K562 (cell line): ENCODE data around the gene AKNA. TPM values are rescaled to one million over a fixed set of nuclear protein-coding genes. Genes with fewer than 3 reads are reported as not detected.

ENCODE experiments used
- ATAC-seq: fragments of 200-7000 bp; cut with Tn5 transposase; 3 replicates; pipeline ENCODE4 v1.9.1; 2020; ENCODE audit warnings: moderate library complexity
- BruUV-seq: library from RNA; stranded (reverse); fragments of 400-500 nt; replicated peaks from 2 replicates; lab custom pipeline; 2021; lab: Mats Ljungman, UMichigan
- CTCF ChIA-PET: fragments of 300-600 bp; formaldehyde crosslinking; extraction: SDS; loops from one replicate; lab custom pipeline; 2021; ENCODE audit warnings: low intra/inter-chr PET ratio; lab: Yijun Ruan, JAX
- POLR2A ChIA-PET: fragments of 300-600, 350-650 bp; sonication (Branson Sonifier 250); formaldehyde crosslinking; extraction: SDS; loops from one replicate; lab custom pipeline; 2021; ENCODE audit warnings: antibody characterized with exemption, inconsistent platforms; lab: Yijun Ruan, JAX
- DNase-seq, 4 experiments: peaks; one replicate each; pipeline versions ENCODE4 v3.0.0 to v3.0.0-alpha.2; 2011 to 2018; ENCODE audit warnings: low spot score in 3 of 4, mixed read lengths in 3 of 4; ENCODE audit errors: extremely low read depth in 1 of 4
- FAIRE-seq: peaks from 2 replicates; lab custom pipeline; 2011; peaks lifted over from hg19 to GRCh38; lab: Jason Lieb, UNC
- H2AFZ ChIP-seq: 2 replicates; pipeline ENCODE4 v1.6.0; 2011; ENCODE audit warnings: low read depth, low read length, control low read depth, inconsistent platforms
- H3K27ac ChIP-seq: fragments of 200-600 bp; 3 replicates; pipeline ENCODE4 v1.8.0; 2011; ENCODE audit warnings: low read depth, mild to moderate bottlenecking, control low read depth, inconsistent platforms, low read length, moderate library complexity, mixed read lengths; ENCODE audit errors: extremely low read depth
- H3K27me3 ChIP-seq, 2 experiments: fragments of 300-600 bp in 1 of 2; 2 replicates in 1 of 2; 3 replicates in 1 of 2; pipeline versions ENCODE4 v1.6.0 to v1.8.0; 2011; ENCODE audit warnings: inconsistent platforms in 2 of 2, low read length in 2 of 2, mild to moderate bottlenecking in 1 of 2, mixed read lengths in 1 of 2, moderate library complexity in 1 of 2; ENCODE audit not compliant: control insufficient read depth in 2 of 2, insufficient read depth in 2 of 2
- H3K36me3 ChIP-seq: fragments of 300-600 bp; 3 replicates; pipeline ENCODE4 v1.8.0; 2011; ENCODE audit warnings: mild to moderate bottlenecking, low read length, inconsistent platforms; ENCODE audit not compliant: control insufficient read depth, insufficient read depth
- H3K4me1 ChIP-seq, 2 experiments: fragments of 200-600 bp in 1 of 2; replicated peaks in 1 of 2; 2 replicates in 1 of 2; 3 replicates in 1 of 2; pipeline versions ENCODE4 v1.5.1 to v1.8.0; 2011; ENCODE audit warnings: inconsistent platforms in 2 of 2, low read length in 2 of 2, mild to moderate bottlenecking in 1 of 2, mixed read lengths in 1 of 2, moderate library complexity in 1 of 2; ENCODE audit not compliant: control insufficient read depth in 2 of 2, insufficient read depth in 2 of 2
- H3K4me2 ChIP-seq: 2 replicates; pipeline ENCODE4 v1.6.1; 2011; ENCODE audit warnings: low read length, control low read depth, inconsistent platforms, mixed read lengths; ENCODE audit not compliant: insufficient read depth
- H3K4me3 ChIP-seq: fragments of 200-600 bp; sonication (generic), shearing (Covaris generic); 2 replicates; pipeline ENCODE4 v1.5.1; 2016; ENCODE audit warnings: control low read depth, inconsistent platforms
- H3K79me2 ChIP-seq: fragments of 200-600 bp; 3 replicates; pipeline ENCODE4 v1.8.0; 2011; ENCODE audit warnings: low read length, inconsistent platforms; ENCODE audit not compliant: control insufficient read depth, insufficient read depth
- H3K9ac ChIP-seq, 2 experiments: 2 replicates each; pipeline versions ENCODE4 v1.6.0 to v1.6.1; 2011; ENCODE audit warnings: low read depth in 2 of 2, low read length in 2 of 2, control low read depth in 1 of 2, inconsistent platforms in 1 of 2, mild to moderate bottlenecking in 1 of 2, mixed read lengths in 1 of 2; ENCODE audit not compliant: insufficient read depth in 1 of 2
- H3K9me1 ChIP-seq: one replicate; pipeline ENCODE4 v1.6.0; 2011; ENCODE audit warnings: inconsistent platforms, mild to moderate bottlenecking, low read length, moderate library complexity; ENCODE audit not compliant: control insufficient read depth, insufficient read depth
- H3K9me3 ChIP-seq: replicated peaks from 2 replicates; pipeline ENCODE4 v1.5.1; 2011; ENCODE audit warnings: low read depth, low read length, inconsistent platforms; ENCODE audit not compliant: control insufficient read depth, insufficient read depth
- H4K20me1 ChIP-seq: replicated peaks from 2 replicates; pipeline ENCODE4 v1.6.1; 2011; ENCODE audit warnings: low read length, inconsistent platforms, mixed read lengths; ENCODE audit not compliant: control insufficient read depth, insufficient read depth
- ELF2 ChIP-seq: fragments of 250-450 bp; sonication (Bioruptor Pico); IDR thresholded peaks from 2 replicates; pipeline ENCODE4 v1.5.0; 2021; ENCODE audit warnings: mild to moderate bottlenecking
- KLF16 ChIP-seq: IDR thresholded peaks from 2 replicates; pipeline ENCODE4 v1.6.1; 2016; ENCODE audit warnings: antibody characterized with exemption
- MAFK ChIP-seq: IDR thresholded peaks from 2 replicates; pipeline ENCODE4 v1.6.1; 2011; ENCODE audit warnings: low read length, improper control_type of control experiment
- NFIC ChIP-seq: fragments of 450-650 bp; IDR thresholded peaks from 2 replicates; pipeline ENCODE4 v1.6.1; 2017; ENCODE audit warnings: mild to moderate bottlenecking, inconsistent platforms
- PHF21A ChIP-seq: fragments of 450-650 bp; IDR thresholded peaks from 2 replicates; pipeline ENCODE4 v1.6.1; 2017; ENCODE audit warnings: low read depth, borderline replicate concordance
- POLR2B ChIP-seq: fragments of 450-650 bp; IDR thresholded peaks from 2 replicates; pipeline ENCODE4 v1.6.1; 2018; ENCODE audit warnings: low read depth; ENCODE audit not compliant: partially characterized antibody
- POLR2G ChIP-seq: fragments of 200-400 bp; formaldehyde crosslinking; IDR thresholded peaks from 2 replicates; pipeline ENCODE4 v1.6.1; 2017; ENCODE audit warnings: low read depth, mild to moderate bottlenecking, antibody characterized with exemption, low read length, moderate library complexity
- RB1 ChIP-seq: fragments of 450-650 bp; IDR thresholded peaks from 2 replicates; pipeline ENCODE4 v1.6.1; 2017; ENCODE audit warnings: low read depth, mild to moderate bottlenecking
- SAP30 ChIP-seq: fragments of 200-600 bp; sonication (generic); IDR thresholded peaks from 2 replicates; pipeline ENCODE4 v1.6.1; 2012; ENCODE audit warnings: borderline replicate concordance, low read depth, mild to moderate bottlenecking, moderate library complexity, low read length, control low read depth, inconsistent platforms; ENCODE audit not compliant: insufficient read depth, poor library complexity, severe bottlenecking
- SOX6 ChIP-seq: fragments of 450-650 bp; IDR thresholded peaks from 2 replicates; pipeline ENCODE4 v1.6.1; 2014; ENCODE audit warnings: mild to moderate bottlenecking
- SREBF1 ChIP-seq: fragments of 150-350 bp; IDR thresholded peaks from 2 replicates; pipeline ENCODE4 v1.6.1; 2014; ENCODE audit warnings: antibody characterized with exemption, low read depth, low read length, borderline replicate concordance
- TCF3 ChIP-seq: sonication (generic); formaldehyde crosslinking; IDR thresholded peaks from 2 replicates; pipeline ENCODE4 v1.4.0; 2020; ENCODE audit warnings: mild to moderate bottlenecking, missing genetic modification reagents
- TFAM ChIP-seq: fragments of 250-450 bp; sonication (Bioruptor Pico); conservative IDR thresholded peaks from 2 replicates; pipeline ENCODE4 v1.5.0; 2021; ENCODE audit warnings: mild to moderate bottlenecking, moderate library complexity
- ZBTB7A ChIP-seq: IDR thresholded peaks from 2 replicates; pipeline ENCODE4 v1.6.1; 2011; ENCODE audit warnings: low read depth, mild to moderate bottlenecking, low read length, moderate library complexity, borderline replicate concordance; ENCODE audit not compliant: control insufficient read depth
- ZNF217 ChIP-seq: sonication (generic); formaldehyde crosslinking; IDR thresholded peaks from 2 replicates; pipeline ENCODE4 v1.8.0; 2022; ENCODE audit warnings: mild to moderate bottlenecking, missing genetic modification reagents
- ZNF589 ChIP-seq: fragments of 200-800 bp; sonication (Bioruptor generic); IDR thresholded peaks from 2 replicates; pipeline ENCODE4 v1.6.1; 2016; ENCODE audit warnings: low read depth, missing genetic modification characterization, missing compliant biosample characterization
- ZNF655 ChIP-seq: fragments of 250-450 bp; sonication (Bioruptor Pico); IDR thresholded peaks from 2 replicates; pipeline ENCODE4 v1.5.0; 2021
- WGBS: fragments of 100-300 bp; shearing (Covaris generic); methylation state at CpG from one replicate; pipeline ENCODE4 v1.1.6; 2016; ENCODE audit warnings: low coverage, mixed read lengths; ENCODE audit not compliant: insufficient coverage; ENCODE audit errors: missing lambda C conversion rate; 5-methylcytosine and 5-hydroxymethylcytosine counted together
- in situ Hi-C: fragments of 300-500 bp; cut with MboI; formaldehyde crosslinking; loops from 4 replicates; pipeline ENCODE4 v1.15.0; 2018; ENCODE audit warnings: inconsistent platforms, mixed read lengths
- intact Hi-C: fragments of 100-400 bp; cut with micrococcal nuclease; formaldehyde crosslinking; loops from 2 replicates; pipeline ENCODE4 v1.14.2; 2022
- polyA plus RNA-seq, 8 experiments: library from polyadenylated mRNA; depleted of rRNA in 4 of 8; stranded (reverse) in 5 of 8; unstranded in 3 of 8; fragments of >200 nt; fragmentation: Nextera tagmentation in 2 of 8; fragmentation: Illumina TruSeq in 1 of 8; extraction: Ambion mirVana in 2 of 8; extraction: Trizol in 1 of 8; gene quantifications; 2 replicates each; pipeline versions ENCODE4 v1.2.1 to v1.2.3, GENCODE V29; 2011 to 2014; ENCODE audit warnings: inconsistent platforms in 1 of 8, missing spikeins in 1 of 8
- total RNA-seq, 7 experiments: library from RNA; depleted of rRNA in 6 of 7; stranded (reverse); fragments of >200 nt in 6 of 7; fragmentation: Illumina TruSeq in 2 of 7; extraction: Trizol in 2 of 7; gene quantifications; 2 replicates each; pipeline versions ENCODE4 v1.2.1 to v1.2.3, GENCODE V29; 2011 to 2021; ENCODE audit warnings: low replicate concordance in 1 of 7

The AKNA gene
- total and polyA plus RNA-seq, 9 of the 15 experiments (the other 6 are each of a cell fraction or from before 2014, with no cell fraction given) = 0.29 to 20.5 (median 3.9) TPM

GRCh38 chr9:114355821-114356220 is 32.0 kb downstream of the AKNA start:
- no peaks in the 10 kb centered on the region for H4K20me1 ChIP-seq
- TF ChIP-seq POLR2G (peak; percentile 44), MAFK (no peak)
- ChIA-PET CTCF (no interaction called here), POLR2A (interaction anchor here (1.1 kb wide), 1 partner anchor 27 kb away, joined by 3 read pairs; no protein-coding TSS in a partner anchor)
- no peak for FAIRE-seq
- 82% methylated on average over 6 of the region's 6 CpGs for WGBS
- in situ Hi-C loops (no loop called here), intact Hi-C loops (no loop called here)
- H3K27me3 ChIP-seq = no peaks in the 10 kb centered on the region
- peaks cover 10% of the 10 kb centered on the region; the same call in 2 of the 3 replicates for H3K36me3 ChIP-seq
- no peak overlapping the region for H3K4me3 ChIP-seq
- no peaks in the 10 kb centered on the region for H3K9me1 ChIP-seq
- no peaks in the 10 kb centered on the region for H3K79me2 ChIP-seq
- H3K9ac ChIP-seq = peak overlapping the region in 1 of 2 experiments; percentile 17; a peak in 1 of 4 replicates
- no peak; the same call in 2 of the 3 replicates for ATAC-seq
- no peaks in the 10 kb centered on the region for H3K9me3 ChIP-seq
- DNase-seq = no peak
- no peaks in the 10 kb centered on the region for H3K4me1 ChIP-seq
- H3K4me2 ChIP-seq = no peak overlapping the region
- H2AFZ ChIP-seq = no peak overlapping the region
- H3K27ac ChIP-seq = no peak overlapping the region
- no TSS peak for BruUV-seq

GRCh38 chr9:114351932-114352331 is 35.9 kb downstream of the AKNA start:
- Histone ChIP-seq H3K4me2 (no peak overlapping the region), H3K9me3 (no peaks in the 10 kb centered on the region), H3K27me3 (no peaks in the 10 kb centered on the region), H3K36me3 (peaks cover 8% of the 10 kb centered on the region; the same call in 1 of the 3 replicates), H2AFZ (no peak overlapping the region), H3K9me1 (no peaks in the 10 kb centered on the region), H3K4me1 (peaks cover 13 to 14% of the 10 kb centered on the region in 2 experiments; a peak in 4 of 5 replicates), H3K27ac (no peak overlapping the region), H3K4me3 (no peak overlapping the region), H3K9ac (no peak overlapping the region), H3K79me2 (no peaks in the 10 kb centered on the region), H4K20me1 (no peaks in the 10 kb centered on the region)
- 74% methylated on average over 4 of the region's 4 CpGs for WGBS
- BruUV-seq = no TSS peak
- ChIA-PET POLR2A (interaction anchor here (0.7 to 2.8 kb wide), 4 partner anchors 9 to 16 kb away, joined by 3 to 11 read pairs (median 4); no protein-coding TSS in a partner anchor), CTCF (no interaction called here)
- no peak for DNase-seq
- no peak for FAIRE-seq
- no peak for ATAC-seq
- in situ Hi-C loops (no loop called here), intact Hi-C loops (no loop called here)
- TF ChIP-seq NFIC = no peak
- TF ChIP-seq ZNF589 (CRISPR knock-in tag) = no peak
- TF ChIP-seq ZNF217 = no peak
- TF ChIP-seq ELF2 = no peak
- no peak for TF ChIP-seq SAP30
- no peak for TF ChIP-seq KLF16
- TF ChIP-seq POLR2B = no peak
- no peak for TF ChIP-seq SOX6
- TF ChIP-seq PHF21A = no peak
- TF ChIP-seq TCF3 (CRISPR knock-in tag) = no peak
- no peak for TF ChIP-seq SREBF1
- TF ChIP-seq ZBTB7A = no peak
- no peak for TF ChIP-seq RB1
- TF ChIP-seq ZNF655 (CRISPR knock-in tag) = no peak
- TF ChIP-seq TFAM (CRISPR knock-in tag) = no peak
